Measurements from ENCODE around the gene TLX2.

TLX2 gene

GRCh38 chr2:74511104-74511989 lies 2.9 kb upstream of the TLX2 start:
- no peak overlapping the region for H3K4me3 ChIP-seq (ENCODE audit: low read depth, low read length)

GRCh38 chr2:74512744-74513604 lies 1.3 kb upstream of the TLX2 start:
- no peak overlapping the region for H3K4me3 ChIP-seq (ENCODE audit: low read depth, low read length)

GRCh38 chr2:74513605-74514367 lies 464 bp upstream of the TLX2 start:
- peak overlapping the region; percentile 20 for H3K4me3 ChIP-seq (ENCODE audit: low read depth, low read length)

- H3K4me3 ChIP-seq (ENCODE audit: low read depth, low read length) = no peak overlapping the region
Measured at GRCh38 chr2:74515271-74515980, 1.2 kb downstream of the TLX2 start.

GRCh38 chr2:74515981-74516633 lies 1.9 kb downstream of the TLX2 start:
- no peak overlapping the region for H3K4me3 ChIP-seq (ENCODE audit: low read depth, low read length)

- H3K4me3 ChIP-seq (ENCODE audit: low read depth, low read length) = no peak overlapping the region
Measured at GRCh38 chr2:74516650-74517049, 2.4 kb downstream of the TLX2 start.

- no peak overlapping the region for H3K4me3 ChIP-seq (ENCODE audit: low read depth, low read length)
Measured at GRCh38 chr2:74522516-74522915, 8.3 kb downstream of the TLX2 start.

DNA sequence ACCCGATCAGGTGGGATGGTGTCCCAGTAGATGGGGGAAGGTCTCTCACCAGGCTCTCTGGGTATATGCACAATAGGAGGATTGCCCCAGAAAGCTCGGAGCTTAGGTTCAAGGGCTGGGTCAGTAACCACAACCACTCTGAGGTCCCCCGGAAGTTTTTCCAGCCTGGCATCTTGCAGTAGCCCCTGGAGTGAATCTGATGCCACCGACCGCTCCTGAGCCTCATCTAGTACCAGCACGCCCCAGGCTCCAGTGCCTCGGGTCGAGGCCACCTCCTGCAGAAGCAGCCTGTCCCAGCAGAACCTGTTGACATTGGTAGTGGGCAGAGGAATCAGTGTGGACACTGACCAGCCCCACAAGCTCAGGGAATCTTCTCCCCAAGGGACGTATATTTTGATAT lies 9.8 kb downstream of the TLX2 start:
- no peak overlapping the region for H3K4me3 ChIP-seq (ENCODE audit: low read depth, low read length)

- no peak overlapping the region for H3K4me3 ChIP-seq (ENCODE audit: low read depth, low read length)
Measured at GRCh38 chr2:74524955-74525716, 10.9 kb downstream of the TLX2 start.

GRCh38 chr2:74525717-74526648 lies 11.7 kb downstream of the TLX2 start, which contains the start of gene DQX1:
DQX1 (minus strand) TSS chr2:74526231; CDS start chr2:74525729, 502 bp downstream.
- H3K4me3 ChIP-seq (ENCODE audit: low read depth, low read length) = no peak within 1 kb of the TSS

- no peak overlapping the region for H3K4me3 ChIP-seq (ENCODE audit: low read depth, low read length)
Measured at GRCh38 chr2:74526649-74527230, 12.5 kb downstream of the TLX2 start.

GRCh38 chr2:74527741-74528140 lies 13.5 kb downstream of the TLX2 start:
- H3K4me3 ChIP-seq (ENCODE audit: low read depth, low read length) = no peak overlapping the region

DNA sequence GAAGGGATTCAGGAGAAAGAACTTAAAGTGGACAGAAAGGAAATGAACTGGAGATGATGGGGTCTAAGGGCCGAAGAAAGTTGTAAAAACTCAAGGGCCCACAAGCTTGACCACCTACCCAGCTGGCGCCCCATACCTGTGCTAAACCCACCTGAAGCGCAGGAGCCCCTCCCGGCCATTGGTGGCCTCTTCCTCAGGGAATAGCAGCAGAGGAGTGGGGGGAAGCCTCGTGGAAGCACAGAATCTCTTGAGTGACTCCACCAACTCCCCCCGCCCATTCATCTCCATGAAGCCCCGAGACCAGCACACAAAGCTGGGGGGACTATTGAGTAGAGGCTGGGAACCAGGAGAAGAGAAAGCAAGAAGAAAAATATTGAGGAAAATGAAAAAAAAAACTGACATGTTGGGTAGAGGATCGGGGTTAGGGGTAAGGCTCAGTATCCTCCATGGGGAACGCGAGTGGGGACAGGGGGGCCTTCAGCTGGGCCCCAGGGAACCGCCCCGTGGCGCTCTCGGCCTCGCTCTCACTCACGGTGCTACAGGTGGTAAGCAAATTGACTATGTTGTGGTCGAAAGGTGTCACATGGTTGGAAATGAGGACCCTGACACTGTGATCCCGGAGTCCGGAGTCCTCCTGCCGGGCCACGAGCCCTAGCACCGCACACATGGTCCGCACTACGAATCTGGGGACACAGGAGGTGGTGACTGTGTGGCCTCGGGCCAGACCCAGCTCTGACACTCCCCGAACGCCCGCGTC lies 14.5 kb downstream of the TLX2 start:
- H3K4me3 ChIP-seq (ENCODE audit: low read depth, low read length) = peak overlapping the region; percentile 98

GRCh38 chr2:74529357-74530238 lies 15.3 kb downstream of the TLX2 start, which contains the start of the genes AUP1 and HTRA2:
AUP1 (minus strand) TSS chr2:74529706; CDS start chr2:74529629, 77 bp downstream.
HTRA2 (plus strand) TSS chr2:74529933; CDS start chr2:74530007, 74 bp downstream.
- H3K4me3 ChIP-seq (ENCODE audit: low read depth, low read length) = peak within 1 kb of the TSS; percentile 98

GRCh38 chr2:74530239-74531187 lies 16.3 kb downstream of the TLX2 start:
- peak overlapping the region; percentile 98 for H3K4me3 ChIP-seq (ENCODE audit: low read depth, low read length)
